ENCODE data around the gene TSPAN2.

GRCh38 chr1:115059316-115059715 lies 30.0 kb downstream of the TSPAN2 start:
- TF ChIP-seq CTCF (IDR thresholded peaks at IDR 0.05) (no peak), POLR2A (IDR thresholded peaks at IDR 0.05) (no peak), POLR2AphosphoS5 (IDR thresholded peaks at IDR 0.05) (no peak), EP300 (IDR thresholded peaks at IDR 0.05) (no peak)
